HuH-7.5 (cell line): ENCODE results near the gene SV2C.

ENCODE experiments used
- DNase-seq: peaks from one replicate; pipeline ENCODE4 v3.0.0; 2011; ENCODE audit warnings: low spot score

Gene SV2C

GRCh38 chr5:76165029-76165428, 81.8 kb downstream of the SV2C start:
- no peak for DNase-seq

DNA sequence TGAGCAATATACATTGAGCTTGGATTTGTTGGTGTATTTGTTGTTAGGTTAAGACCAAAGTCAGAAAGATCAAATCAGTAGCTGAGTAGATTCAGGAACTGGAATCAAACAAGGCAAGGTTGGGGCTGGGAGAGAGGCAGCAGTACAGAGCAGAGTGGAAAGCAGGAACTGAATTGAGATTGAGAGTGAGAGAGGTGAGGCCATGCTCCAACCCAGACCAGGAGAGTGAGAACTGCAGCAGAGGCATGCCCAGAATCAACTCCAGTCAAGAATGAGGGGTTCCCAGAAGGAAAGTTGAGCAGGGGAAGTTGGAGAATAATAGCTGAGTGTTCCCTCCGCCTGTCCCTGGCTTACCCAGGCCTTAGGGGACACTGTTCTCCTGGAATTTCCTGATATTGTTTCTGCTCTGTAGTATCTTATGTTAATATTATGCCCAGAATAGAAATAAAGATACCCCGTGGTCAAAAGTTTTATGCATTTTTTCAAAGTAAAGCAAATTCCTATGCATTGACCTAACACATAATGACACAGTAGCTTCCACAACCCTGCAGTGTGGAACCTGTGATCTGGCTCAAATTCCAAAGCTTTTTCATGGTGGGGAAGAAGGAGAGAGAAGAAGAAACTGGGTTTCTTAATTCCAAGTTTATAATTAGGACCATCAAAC, 82.7 kb downstream of the SV2C start:
- no peak for DNase-seq

- DNase-seq: no peak
These were observed 83.8 kb downstream of the SV2C start for GRCh38 chr5:76166886-76167576.

GRCh38 chr5:76169146-76169905, 86.1 kb downstream of the SV2C start:
- no peak for DNase-seq

DNA sequence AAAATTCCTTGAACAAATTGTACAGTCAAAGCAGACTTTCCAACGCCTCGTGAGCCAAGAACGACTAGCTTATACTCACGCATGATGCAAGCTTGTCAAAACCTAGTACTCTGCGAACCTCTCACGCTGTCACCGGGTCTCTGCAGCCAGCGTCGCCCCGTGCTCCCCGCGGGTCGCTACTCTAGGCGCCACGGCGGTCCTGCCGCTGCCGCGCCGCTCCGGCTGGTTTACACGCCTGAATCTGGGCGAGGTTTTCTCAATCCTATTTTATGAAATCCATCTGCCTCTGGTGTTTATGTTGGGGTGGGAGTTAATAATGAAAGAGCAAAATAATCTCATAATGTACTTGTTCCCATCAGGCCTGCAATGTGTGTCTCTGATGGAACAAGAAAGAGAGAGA, 90.9 kb downstream of the SV2C start:
- no peak for DNase-seq

DNA sequence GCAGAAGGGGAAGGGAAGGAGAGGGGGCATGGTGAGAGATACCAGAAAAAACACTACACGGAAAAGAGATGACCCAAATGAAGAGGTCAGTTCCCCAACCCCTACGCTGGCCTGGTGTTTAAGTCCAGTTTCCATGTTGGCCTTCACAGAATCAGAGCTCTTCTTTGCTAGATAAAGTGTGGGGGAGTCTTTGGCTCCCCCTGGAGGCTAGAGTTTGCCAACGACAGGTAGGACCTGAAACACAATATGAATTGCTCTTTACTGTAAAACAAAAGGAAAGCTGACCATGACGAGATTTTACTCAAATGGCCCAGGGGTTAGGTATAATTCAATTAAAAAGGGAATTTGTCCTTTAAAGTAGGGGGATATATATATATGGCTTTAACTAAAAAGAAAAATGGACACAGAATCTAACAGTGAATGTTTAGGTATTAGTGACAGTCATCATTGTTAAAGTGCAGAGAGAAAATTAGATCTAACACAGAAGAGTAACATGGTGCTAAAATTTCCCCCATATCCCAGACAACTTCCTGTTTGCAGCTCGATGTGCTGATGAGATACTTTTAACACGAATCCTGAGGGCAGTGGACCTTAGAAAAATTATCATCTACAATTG, 92.0 kb downstream of the SV2C start:
- peak; percentile 77 for DNase-seq

DNA sequence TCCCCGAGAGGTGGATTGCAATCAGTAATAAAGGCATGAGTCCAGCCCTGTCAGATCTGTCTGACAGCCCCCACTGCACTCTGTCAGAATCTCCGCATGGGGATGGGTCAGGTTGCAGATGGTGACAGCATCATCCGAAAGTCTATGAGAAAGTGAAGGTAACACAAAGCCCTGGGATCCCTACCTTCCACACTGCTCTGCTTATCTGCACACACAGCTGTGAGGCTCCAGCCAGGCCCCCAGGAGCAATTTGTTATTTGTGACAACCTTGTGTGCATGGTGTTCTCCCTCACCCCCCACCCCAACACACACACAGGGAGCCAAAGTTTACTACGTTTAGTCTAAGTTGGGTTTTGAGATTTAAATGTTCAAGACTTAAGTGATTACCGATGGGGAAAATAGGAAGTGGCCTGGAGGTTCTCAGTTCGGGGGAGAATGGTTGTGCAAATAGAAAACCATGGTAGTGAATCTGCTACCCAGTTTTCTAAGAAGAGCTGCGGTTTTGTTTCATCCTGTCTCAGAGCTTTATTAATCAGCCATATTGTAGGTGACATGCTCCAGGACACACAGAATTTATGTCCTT, 92.7 kb downstream of the SV2C start:
- DNase-seq: no peak

DNA sequence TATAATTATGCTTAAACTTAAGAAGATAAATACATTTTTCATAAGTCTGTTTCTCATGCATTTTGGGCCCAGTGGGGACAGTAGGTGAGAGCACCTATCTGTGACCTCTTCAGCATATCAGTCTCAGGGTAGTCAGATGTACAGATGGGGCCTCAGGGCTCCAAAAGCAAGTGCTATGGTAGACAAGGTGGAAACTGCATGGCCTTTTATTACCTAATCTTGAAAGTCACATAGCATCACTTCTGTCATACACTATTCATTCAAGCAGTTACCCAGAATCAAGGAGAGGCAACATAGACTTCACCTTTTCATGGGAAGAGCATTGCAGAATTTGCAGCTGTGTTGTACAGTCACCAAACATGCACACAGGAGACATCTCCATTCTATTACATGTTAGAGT, 94.8 kb downstream of the SV2C start:
- DNase-seq: no peak

- no peak for DNase-seq
These were observed 95.7 kb downstream of the SV2C start for GRCh38 chr5:76178913-76179312.

GRCh38 chr5:76180814-76181805, 97.9 kb downstream of the SV2C start:
- no peak for DNase-seq

DNA sequence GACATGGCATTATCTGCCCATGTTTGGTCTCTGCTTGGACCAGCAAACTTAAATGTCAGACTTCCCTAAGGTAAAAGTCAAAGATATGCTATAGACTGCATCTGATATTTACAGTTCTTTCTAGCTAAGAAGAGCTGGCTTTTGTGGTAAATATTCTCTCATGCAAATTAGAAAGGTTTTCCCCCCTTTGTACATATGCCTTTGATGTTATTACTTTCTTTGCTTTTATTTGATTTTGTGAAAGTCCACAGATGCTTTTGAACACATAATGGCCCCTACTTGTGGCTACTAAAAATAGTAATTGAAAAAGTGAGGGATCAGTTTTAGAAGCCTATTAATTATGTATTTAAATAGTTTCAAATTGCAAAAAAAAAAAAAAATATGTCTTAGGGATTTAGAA, 104.2 kb downstream of the SV2C start:
- no peak for DNase-seq

- no peak for DNase-seq
These were observed 107.2 kb downstream of the SV2C start for GRCh38 chr5:76190356-76190755.

DNA sequence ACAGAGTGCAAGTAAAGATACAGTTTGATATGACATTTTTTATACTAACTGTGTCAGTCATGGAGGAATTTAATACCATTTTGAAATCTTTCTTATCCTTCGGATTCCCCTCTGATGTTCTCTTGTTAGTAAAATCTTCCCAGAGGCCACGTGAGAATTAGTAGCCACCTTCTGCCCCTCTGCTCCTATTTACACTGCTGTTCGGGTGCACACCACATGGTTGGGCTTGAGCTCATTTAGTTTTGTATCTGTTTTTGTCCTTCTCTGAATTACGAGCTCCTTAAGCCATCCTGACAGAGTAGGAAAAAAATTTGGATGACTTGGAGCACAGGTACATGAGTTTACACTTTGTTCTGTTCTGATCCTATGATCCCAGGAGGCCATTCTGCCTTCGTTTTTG, 109.7 kb downstream of the SV2C start:
- DNase-seq: no peak

DNA sequence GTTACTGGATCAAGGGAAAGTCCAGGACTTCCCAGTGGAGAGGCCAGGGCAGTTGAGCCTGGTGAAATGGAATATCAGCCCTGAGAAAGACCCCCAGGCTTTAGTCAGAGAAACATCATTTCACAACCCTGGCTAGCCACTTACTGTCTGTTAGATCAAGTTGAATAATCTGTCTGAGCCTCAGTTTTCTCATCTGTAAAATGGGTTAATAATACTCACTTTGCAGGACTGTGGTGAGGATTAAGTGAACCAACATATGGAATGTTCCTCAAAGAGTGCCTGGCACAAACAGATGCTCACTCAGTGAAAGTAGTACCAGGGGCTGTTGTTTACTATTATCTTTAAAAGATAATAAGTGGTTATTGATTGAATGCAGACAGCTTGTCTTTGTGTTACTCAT, 110.5 kb downstream of the SV2C start:
- DNase-seq: no peak

- DNase-seq: no peak
These were observed 111.2 kb downstream of the SV2C start for GRCh38 chr5:76194340-76194739.

DNA sequence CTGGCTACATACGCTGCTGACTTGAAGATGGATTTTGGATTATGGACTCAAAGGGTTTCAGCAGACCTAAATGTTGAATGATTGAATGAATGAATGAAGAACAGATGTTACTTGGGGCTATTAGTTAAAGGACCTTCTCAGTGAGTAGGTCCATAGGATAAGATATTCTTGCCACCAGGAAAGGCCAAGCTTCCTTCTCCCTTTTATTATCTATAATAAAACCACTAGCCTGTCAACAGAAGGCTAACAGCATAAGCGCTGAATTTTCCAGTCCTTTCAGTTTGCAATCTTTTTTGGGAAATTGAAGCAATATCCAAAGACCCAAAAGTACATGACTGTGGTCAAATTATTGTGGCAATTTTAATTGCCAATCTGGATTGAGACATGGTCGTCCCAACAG, 113.3 kb downstream of the SV2C start:
- no peak for DNase-seq

GRCh38 chr5:76196886-76197489, 113.8 kb downstream of the SV2C start:
- no peak for DNase-seq

- no peak for DNase-seq
These were observed 114.5 kb downstream of the SV2C start for GRCh38 chr5:76197726-76198125.

DNA sequence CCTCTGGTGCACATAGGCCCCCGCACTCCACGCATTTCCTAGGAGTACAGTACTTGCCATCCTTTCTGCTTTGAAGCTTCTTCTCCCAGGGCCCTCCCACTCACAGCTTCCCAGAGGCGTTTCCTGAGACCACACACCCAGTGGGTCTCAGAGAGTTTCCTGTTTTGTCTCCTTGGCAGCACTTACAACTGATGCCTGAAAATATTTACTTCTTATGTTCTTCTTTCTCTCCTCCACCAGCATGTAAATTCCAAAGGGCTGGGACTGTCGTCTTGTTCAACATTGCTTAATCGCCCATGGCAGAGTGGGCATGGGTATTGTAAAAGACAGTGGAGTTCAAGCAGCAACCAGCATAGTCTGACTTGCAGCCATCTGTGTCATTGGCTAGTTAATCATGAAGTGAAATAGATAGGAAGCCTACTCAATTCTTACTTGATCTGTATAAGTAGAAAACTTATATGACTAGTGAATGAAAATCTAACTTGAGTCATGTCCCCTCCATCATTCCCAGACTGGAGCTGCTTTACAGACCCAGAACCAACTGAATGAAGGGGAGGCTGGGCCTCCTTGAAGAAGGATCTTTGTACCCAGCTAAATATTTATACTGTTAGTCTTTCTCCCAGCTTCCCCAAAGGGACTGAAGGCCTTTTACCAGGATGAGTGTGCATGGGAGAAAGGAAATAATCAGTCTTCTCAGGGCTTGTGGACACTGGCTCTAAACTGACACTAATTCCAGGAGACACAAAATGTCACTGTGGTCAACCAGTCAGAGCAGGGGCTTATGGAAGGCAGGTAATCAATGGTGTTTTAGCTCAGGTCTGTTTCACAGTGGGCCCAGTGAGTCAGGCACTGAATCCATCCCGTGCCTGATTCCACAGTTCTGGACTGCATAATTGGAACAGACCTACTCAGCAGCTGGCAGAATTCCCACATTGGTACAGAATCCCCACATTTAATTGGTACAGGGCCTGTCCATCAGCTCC, 116.4 kb downstream of the SV2C start:
- DNase-seq: no peak

- no peak for DNase-seq
These were observed 119.0 kb downstream of the SV2C start for GRCh38 chr5:76202182-76202581.
